ENCODE measurements around the gene C1orf185. TPM values are rescaled to one million over a fixed set of nuclear protein-coding genes. Genes with fewer than 3 reads are reported as not detected.
"Not testable (repeated sequence)": the region's sequence is repeated elsewhere in the genome, so short reads cannot be mapped to it uniquely, and the experiment has no call there.

Gene C1orf185
- total and polyA plus RNA-seq, 11 donors: not detected

- no peaks in the 10 kb centered on the region for H3K36me3 ChIP-seq
- H3K27ac ChIP-seq: no peak overlapping the region
- H3K27me3 ChIP-seq: peaks cover 0 to 10% (median 0%) of the 10 kb centered on the region in 9 donors
- H3K4me1 ChIP-seq: no peaks in the 10 kb centered on the region
- H3K9me3 ChIP-seq: no peaks in the 10 kb centered on the region
- intact Hi-C loops (cut with DNase I): no loop called here
- H3K4me3 ChIP-seq: no peak overlapping the region
- TF ChIP-seq POLR2A (IDR thresholded peaks at IDR 0.05) (no peak), CTCF (IDR thresholded peaks at IDR 0.05) (no peak)
- ATAC-seq (no peak), DNase-seq (no peak)
- 83 to 88% (median 85%) methylated on average over 7 of the region's 7 CpGs for WGBS, 4 donors
Observed at GRCh38 chr1:51115714-51116404, 13.8 kb downstream of the C1orf185 start.

GRCh38 chr1:51119331-51119730, 17.3 kb downstream of the C1orf185 start:
- H3K4me1 ChIP-seq: no peaks in the 10 kb centered on the region
- H3K4me3 ChIP-seq: no peak overlapping the region
- ATAC-seq: no peak
- DNase-seq: no peak
- TF ChIP-seq POLR2A (IDR thresholded peaks at IDR 0.05): no peak
- TF ChIP-seq CTCF (IDR thresholded peaks at IDR 0.05): no peak
- H3K36me3 ChIP-seq: no peaks in the 10 kb centered on the region
- peaks cover 0 to 4% (median 0%) of the 10 kb centered on the region in 12 donors for H3K9me3 ChIP-seq
- no peaks in the 10 kb centered on the region for H3K27me3 ChIP-seq
- intact Hi-C loops (cut with DNase I): no loop called here
- 73 to 82% (median 75%) methylated on average over 3 of the region's 3 CpGs for WGBS, 4 donors
- no peak overlapping the region for H3K27ac ChIP-seq

GRCh38 chr1:51120629-51121028, 18.6 kb downstream of the C1orf185 start:
- WGBS, 4 donors: 71 to 85% (median 75%) methylated on average over 2 of the region's 2 CpGs
- Histone ChIP-seq H3K36me3 (no peaks in the 10 kb centered on the region), H3K27me3 (no peaks in the 10 kb centered on the region), H3K9me3 (peaks cover 0 to 4% (median 0%) of the 10 kb centered on the region in 12 donors), H3K27ac (no peak overlapping the region), H3K4me1 (no peaks in the 10 kb centered on the region), H3K4me3 (no peak overlapping the region)
- intact Hi-C loops (cut with DNase I): no loop called here
- TF ChIP-seq CTCF (IDR thresholded peaks at IDR 0.05) (no peak), POLR2A (IDR thresholded peaks at IDR 0.05) (no peak)
- ATAC-seq: no peak
- no peak for DNase-seq

GRCh38 chr1:51127152-51127551, 25.1 kb downstream of the C1orf185 start:
- DNase-seq; H3K4me3 ChIP-seq; H3K27me3 ChIP-seq; intact Hi-C loops (cut with DNase I); H3K9me3 ChIP-seq; H3K27ac ChIP-seq; ATAC-seq; H3K4me1 ChIP-seq; H3K36me3 ChIP-seq: not testable (repeated sequence)
- 82 to 86% (median 86%) methylated on average over 7 of the region's 7 CpGs for WGBS, 4 donors

GRCh38 chr1:51131185-51131584, 29.2 kb downstream of the C1orf185 start:
- H3K27me3 ChIP-seq: no peaks in the 10 kb centered on the region
- H3K4me3 ChIP-seq: no peak overlapping the region
- TF ChIP-seq CTCF (IDR thresholded peaks at IDR 0.05) (no peak), POLR2A (IDR thresholded peaks at IDR 0.05) (no peak)
- H3K9me3 ChIP-seq: peaks cover 0 to 31% (median 13%) of the 10 kb centered on the region in 12 donors
- H3K4me1 ChIP-seq: no peaks in the 10 kb centered on the region
- WGBS, 4 donors: 61 to 67% (median 62%) methylated on average over 3 of the region's 3 CpGs
- H3K36me3 ChIP-seq: no peaks in the 10 kb centered on the region
- ATAC-seq (no peak), DNase-seq (no peak)
- no peak overlapping the region for H3K27ac ChIP-seq
- intact Hi-C loops (cut with DNase I): no loop called here

Data from heart left ventricle (tissue), 16 donors.